HFF-Myc (cell line): Measurements from ENCODE around the gene GIPC1.
A peak's percentile ranks its signal among the peaks of the same experiment; 100 is the strongest.

ENCODE experiments used
- DNase-seq: peaks from one replicate; pipeline ENCODE4 v3.0.0-alpha.2; 2011; ENCODE audit warnings: low read depth; ENCODE audit errors: extremely low read depth
- H3K4me3 ChIP-seq: replicated peaks from 2 replicates; pipeline ENCODE4 v1.5.1; 2011; ENCODE audit warnings: low read depth, mild to moderate bottlenecking, control low read depth, low read length
- TF ChIP-seq, protein P1 (sequence below): IDR thresholded peaks from 2 replicates; pipeline ENCODE4 v1.5.1; 2012; ENCODE audit warnings: mild to moderate bottlenecking, low read depth, low read length, control low read depth; ENCODE audit errors: missing control alignments

Gene GIPC1

DNA sequence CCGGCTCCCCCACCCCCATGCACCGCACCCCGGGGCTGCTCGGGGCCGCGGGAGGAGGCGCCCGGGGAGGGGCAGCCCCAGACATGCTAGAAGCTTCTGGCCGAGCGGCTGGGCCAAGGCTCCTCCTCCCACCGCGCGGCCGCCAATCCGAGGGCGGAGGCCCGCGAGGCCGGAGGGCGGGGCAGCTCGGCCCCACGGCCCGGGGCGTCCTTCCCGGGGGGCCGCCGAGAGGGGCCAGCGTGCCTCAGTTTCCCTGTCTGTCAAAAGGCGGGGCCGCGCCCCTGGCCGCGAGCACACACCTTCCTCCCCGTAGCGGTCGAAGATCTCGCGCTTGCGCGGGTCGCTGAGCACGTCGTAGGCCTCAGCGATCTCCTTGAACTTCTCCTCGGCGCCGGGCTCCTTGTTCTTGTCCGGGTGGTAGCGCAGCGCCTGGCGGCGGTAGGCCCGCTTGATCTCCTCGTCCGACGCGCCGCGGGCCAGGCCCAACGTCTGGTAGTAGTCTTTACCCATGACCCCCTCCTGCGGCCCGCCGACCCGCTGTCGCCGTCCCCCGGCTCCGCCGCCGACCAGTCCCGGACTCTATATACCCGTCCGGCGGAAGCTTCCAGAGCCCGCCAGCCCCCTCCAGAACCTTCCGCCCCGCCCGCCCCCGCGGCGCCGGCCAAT, 22.0 kb upstream of the GIPC1 start, which contains the start of gene DNAJB1:
DNAJB1 (minus strand) TSS at position 558 of the 666 bp plus-strand sequence; CDS start at position 510, 48 bp downstream.
- H3K4me3 ChIP-seq, result peak within 1 kb of the TSS; percentile 87
- DNase-seq, result no peak

DNA sequence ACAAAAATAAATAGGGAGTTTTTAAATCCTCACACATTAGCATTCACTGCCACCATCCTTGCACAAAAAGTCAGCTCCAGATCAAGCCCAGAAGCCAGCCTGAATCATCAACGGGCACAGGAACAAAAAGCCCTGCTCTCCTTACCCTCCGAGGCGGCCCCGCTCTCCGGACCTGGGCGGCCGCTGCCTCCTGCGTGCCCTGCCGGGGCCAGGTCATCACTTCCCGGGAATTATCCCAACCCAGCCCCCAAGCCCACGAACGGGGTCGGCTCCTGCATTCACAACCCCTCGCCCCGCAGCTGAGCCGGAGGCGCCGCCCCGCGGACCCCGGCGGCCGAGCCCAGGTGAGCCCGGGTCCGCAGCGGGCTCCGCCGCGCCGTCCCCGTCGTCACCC, 21.5 kb upstream of the GIPC1 start:
- peak overlapping the region; percentile 87 for H3K4me3 ChIP-seq
- TF ChIP-seq, protein P1, sequence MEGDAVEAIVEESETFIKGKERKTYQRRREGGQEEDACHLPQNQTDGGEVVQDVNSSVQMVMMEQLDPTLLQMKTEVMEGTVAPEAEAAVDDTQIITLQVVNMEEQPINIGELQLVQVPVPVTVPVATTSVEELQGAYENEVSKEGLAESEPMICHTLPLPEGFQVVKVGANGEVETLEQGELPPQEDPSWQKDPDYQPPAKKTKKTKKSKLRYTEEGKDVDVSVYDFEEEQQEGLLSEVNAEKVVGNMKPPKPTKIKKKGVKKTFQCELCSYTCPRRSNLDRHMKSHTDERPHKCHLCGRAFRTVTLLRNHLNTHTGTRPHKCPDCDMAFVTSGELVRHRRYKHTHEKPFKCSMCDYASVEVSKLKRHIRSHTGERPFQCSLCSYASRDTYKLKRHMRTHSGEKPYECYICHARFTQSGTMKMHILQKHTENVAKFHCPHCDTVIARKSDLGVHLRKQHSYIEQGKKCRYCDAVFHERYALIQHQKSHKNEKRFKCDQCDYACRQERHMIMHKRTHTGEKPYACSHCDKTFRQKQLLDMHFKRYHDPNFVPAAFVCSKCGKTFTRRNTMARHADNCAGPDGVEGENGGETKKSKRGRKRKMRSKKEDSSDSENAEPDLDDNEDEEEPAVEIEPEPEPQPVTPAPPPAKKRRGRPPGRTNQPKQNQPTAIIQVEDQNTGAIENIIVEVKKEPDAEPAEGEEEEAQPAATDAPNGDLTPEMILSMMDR, result no peak
- DNase-seq, result no peak

More for the DNA sequence above, 22.0 kb upstream of the GIPC1 start, which contains the start of gene DNAJB1:
- TF ChIP-seq, protein P1, result no peak

DNA sequence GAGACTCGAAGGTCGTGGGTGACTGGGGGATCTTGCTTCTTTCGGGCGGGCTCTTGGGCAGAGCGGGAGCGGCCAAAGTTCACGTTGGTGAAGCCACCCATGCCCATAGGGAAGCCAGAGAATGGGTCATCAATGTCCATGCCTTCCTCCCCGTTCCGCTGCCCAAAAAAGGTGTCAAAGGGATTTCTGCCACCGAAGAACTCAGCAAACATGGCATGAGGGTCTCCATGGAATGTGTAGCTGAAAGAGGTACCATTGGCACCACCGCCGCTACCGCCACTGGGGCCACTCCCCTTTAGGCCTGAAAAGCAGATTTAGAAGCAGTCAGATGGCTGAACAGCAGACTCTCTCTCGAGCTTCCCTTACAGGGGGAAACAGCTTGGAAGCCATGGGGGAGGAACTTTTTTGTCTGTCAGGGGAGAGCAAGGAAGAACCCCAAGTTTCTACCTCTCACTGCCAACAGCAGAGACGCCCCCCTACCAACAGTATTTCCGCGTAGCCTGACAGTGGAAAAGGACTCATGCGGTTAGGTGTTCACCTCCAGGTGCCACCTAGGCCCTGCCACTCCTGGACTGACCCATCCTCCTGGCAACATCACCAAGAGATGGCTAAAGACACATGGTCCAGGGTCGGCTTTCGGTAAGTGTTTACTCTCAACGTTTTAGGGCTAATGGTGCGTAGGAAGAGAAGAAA, 21.0 kb upstream of the GIPC1 start:
- DNase-seq, result no peak
- peak overlapping the region; percentile 87 for H3K4me3 ChIP-seq
- TF ChIP-seq, protein P1, result no peak

DNA sequence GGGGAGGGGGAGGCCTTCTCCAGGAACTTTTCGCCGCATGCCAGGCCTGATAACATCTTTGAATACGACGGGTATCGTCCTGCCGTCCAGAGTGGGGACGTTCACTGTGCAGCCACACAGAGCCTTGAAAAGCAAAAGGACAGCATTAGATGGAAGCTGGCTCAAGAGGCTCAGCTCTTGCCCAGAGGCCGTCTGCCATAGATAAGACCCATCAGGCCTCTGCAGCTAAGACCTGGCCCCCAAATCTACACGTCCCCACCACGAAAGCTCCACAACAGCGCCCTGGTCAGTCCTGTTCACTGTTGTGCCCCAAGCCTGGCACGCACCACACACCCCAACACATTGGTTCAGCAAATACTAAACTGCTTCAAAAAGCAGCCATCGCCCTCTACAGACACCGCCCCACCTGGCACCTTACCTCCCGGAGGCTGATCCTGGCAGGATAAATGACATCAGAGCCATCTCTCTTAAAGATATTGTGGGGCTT, 20.2 kb upstream of the GIPC1 start:
- DNase-seq, result no peak
- peak overlapping the region; percentile 87 for H3K4me3 ChIP-seq

DNA sequence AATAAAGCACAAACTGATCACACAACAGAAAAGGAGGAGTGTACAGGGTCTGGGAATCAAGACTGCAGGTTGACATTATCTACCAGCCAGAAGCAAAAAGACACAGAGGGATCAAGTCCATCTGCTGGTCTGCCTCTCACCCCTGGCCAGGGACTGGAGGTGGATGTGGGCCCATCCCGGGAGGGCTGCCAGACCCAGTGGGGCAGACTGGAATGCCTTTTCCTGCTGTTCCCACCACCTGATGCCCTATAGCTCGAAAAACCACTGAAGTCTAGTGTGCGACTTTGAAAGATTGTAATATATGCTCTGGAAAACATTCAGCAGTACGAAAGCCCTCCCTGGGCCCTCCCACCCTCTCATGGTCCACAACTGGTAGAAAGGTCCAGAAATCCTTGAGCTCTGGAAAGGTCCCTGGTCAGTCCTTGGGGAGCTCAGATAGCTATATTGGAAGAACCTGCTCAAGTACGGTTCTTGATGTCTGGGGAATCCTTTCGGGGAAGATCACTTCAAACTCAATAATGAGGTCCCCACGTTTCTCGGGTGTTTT, 19.6 kb upstream of the GIPC1 start:
- peak overlapping the region; percentile 87 for H3K4me3 ChIP-seq
- TF ChIP-seq, protein P1, result no peak
- no peak for DNase-seq

More for the DNA sequence above, 20.2 kb upstream of the GIPC1 start:
- TF ChIP-seq, protein P1, result no peak

DNA sequence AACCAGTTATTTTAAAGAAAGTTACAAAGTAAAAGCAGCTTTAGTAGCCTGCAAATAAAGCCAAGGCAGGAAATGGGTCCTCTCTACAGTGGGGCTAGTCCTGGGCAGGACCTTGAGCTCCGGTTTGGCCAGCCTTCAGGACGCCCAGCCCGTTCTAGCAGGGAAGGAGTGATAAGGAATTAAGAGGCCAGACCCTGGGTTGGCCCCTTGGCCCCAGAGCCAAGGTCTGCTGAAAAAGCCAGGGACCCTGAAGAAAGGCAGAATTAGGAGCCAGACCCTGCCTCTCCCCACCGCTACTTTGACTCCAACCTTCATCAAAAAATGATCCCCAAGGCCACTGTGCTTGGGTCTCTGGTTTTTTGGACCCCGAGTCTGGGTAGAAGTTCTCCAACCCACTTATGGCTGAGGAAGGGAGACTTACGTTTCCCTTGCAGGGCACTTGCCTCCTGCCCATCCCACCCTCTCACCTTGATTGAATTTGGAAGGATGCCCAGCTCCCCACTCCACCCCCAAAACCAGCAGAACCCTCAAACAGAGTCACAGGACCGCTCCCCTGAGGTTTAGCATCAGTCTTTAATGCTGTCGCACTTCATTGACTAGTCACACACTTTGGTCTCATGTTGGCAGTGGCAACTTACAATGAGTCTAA, 18.4 kb upstream of the GIPC1 start:
- no peak overlapping the region for H3K4me3 ChIP-seq
- TF ChIP-seq, protein P1, result no peak
- DNase-seq, result no peak
